ENCODE measurements around the gene MAD1L1.

MAD1L1 gene

DNA sequence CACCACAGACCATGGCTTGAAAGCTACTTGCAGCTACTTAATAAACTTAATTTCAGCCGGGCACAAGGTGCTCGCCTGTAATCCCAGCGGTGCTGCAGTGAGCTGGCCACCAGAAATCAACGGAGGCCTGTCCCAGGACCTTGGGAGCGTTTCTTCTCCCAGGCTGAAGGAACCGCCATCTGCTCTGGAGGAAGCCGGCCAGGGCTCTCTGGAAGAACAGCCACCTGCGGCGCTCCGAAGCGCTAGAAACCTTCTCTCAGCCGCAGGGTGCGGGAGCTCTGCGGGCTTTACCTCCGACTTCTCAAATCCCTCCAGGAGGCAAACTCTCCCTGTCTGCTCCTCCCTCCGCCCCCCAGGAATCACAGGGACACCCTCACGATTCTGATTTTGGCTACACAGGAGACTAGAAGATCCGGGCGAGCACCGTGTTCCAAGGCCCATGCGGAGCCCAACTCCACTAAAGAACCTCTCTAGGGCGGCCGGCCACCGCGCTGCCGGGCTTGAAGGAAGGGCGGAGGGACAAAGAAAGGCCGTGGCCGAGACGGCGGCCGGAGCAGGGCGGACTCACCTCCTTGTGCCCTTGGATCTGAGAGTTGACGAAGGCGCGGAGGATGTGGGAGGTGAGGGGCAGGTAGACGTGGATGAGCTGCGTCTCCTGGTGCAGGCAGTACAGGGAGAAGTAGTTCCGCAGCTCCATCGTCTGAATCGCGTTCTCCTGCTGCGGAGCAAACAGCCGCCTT lies 23.7 kb upstream of the MAD1L1 start:
- no peaks in the 10 kb centered on the region for H3K4me1 ChIP-seq (ENCODE audit: insufficient read depth, poor library complexity, severe bottlenecking)
- H3K4me3 ChIP-seq (ENCODE audit: severe bottlenecking): no peak overlapping the region
- H3K27me3 ChIP-seq (ENCODE audit: insufficient read depth, poor library complexity, severe bottlenecking): no peaks in the 10 kb centered on the region
- no peak for DNase-seq (ENCODE audit: low spot score)
- no peaks in the 10 kb centered on the region for H3K36me3 ChIP-seq (ENCODE audit: low read depth)
- TF ChIP-seq, protein P1, sequence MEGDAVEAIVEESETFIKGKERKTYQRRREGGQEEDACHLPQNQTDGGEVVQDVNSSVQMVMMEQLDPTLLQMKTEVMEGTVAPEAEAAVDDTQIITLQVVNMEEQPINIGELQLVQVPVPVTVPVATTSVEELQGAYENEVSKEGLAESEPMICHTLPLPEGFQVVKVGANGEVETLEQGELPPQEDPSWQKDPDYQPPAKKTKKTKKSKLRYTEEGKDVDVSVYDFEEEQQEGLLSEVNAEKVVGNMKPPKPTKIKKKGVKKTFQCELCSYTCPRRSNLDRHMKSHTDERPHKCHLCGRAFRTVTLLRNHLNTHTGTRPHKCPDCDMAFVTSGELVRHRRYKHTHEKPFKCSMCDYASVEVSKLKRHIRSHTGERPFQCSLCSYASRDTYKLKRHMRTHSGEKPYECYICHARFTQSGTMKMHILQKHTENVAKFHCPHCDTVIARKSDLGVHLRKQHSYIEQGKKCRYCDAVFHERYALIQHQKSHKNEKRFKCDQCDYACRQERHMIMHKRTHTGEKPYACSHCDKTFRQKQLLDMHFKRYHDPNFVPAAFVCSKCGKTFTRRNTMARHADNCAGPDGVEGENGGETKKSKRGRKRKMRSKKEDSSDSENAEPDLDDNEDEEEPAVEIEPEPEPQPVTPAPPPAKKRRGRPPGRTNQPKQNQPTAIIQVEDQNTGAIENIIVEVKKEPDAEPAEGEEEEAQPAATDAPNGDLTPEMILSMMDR (IDR thresholded peaks at IDR 0.05; ENCODE audit: poor library complexity, severe bottlenecking): no peak
- no peaks in the 10 kb centered on the region for H3K9me3 ChIP-seq (ENCODE audit: severe bottlenecking)
- H3K27ac ChIP-seq (ENCODE audit: poor library complexity, severe bottlenecking): no peak overlapping the region
- no peak for ATAC-seq (ENCODE audit: low read depth)

DNA sequence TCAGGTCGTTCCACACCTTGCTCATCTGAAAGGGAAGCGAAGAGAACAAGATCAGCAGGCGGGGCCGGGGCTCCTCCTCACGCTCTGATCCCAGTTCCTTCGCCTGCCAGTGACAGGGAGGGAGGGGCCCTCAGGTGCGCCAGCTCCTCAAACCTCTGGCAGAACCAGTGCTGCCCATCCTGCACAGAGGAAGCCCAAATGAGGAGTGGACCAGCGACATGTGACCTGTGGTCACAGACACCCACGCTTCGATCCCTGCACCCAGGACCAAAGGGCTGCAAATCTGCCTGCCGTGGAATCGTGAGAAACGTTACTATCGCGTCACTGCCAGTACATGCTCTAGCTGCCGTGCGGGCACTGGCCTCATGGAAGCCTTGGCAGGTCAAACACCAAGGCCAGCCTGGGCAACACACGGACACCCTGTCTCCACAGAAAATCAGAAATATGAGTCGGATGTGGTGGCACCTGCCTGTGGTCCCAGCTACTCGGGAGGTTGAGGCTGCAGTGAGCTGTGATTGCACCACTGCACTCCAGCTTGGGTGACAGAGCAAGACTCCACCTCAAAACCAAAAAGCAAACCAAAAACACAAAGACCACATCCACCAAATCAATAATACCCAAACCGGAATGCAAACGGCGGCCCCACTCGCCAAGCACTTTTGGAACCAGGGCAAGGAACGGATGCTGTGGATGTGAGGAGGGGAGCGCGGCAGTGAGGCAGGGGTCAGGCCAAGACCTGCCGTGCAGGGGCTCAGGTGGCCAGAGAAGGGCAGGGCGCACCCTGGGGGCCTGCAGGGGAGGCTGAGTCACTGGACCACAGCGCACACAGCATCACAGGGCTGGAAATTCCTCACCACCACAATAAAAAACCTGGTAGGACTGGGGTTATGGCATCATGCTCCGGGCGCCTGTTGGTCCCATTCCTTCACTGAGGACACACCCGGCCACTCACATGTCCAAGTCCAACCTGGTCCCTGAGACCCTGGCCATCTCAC lies 22.7 kb upstream of the MAD1L1 start:
- H3K27ac ChIP-seq (ENCODE audit: poor library complexity, severe bottlenecking): no peak overlapping the region
- ATAC-seq (ENCODE audit: low read depth): no peak
- TF ChIP-seq, protein P1 (IDR thresholded peaks at IDR 0.05; ENCODE audit: poor library complexity, severe bottlenecking): no peak
- H3K4me3 ChIP-seq (ENCODE audit: severe bottlenecking): no peak overlapping the region
- no peaks in the 10 kb centered on the region for H3K27me3 ChIP-seq (ENCODE audit: insufficient read depth, poor library complexity, severe bottlenecking)
- no peaks in the 10 kb centered on the region for H3K4me1 ChIP-seq (ENCODE audit: insufficient read depth, poor library complexity, severe bottlenecking)
- no peaks in the 10 kb centered on the region for H3K36me3 ChIP-seq (ENCODE audit: low read depth)
- no peak for DNase-seq (ENCODE audit: low spot score)
- H3K9me3 ChIP-seq (ENCODE audit: severe bottlenecking): no peaks in the 10 kb centered on the region

DNA sequence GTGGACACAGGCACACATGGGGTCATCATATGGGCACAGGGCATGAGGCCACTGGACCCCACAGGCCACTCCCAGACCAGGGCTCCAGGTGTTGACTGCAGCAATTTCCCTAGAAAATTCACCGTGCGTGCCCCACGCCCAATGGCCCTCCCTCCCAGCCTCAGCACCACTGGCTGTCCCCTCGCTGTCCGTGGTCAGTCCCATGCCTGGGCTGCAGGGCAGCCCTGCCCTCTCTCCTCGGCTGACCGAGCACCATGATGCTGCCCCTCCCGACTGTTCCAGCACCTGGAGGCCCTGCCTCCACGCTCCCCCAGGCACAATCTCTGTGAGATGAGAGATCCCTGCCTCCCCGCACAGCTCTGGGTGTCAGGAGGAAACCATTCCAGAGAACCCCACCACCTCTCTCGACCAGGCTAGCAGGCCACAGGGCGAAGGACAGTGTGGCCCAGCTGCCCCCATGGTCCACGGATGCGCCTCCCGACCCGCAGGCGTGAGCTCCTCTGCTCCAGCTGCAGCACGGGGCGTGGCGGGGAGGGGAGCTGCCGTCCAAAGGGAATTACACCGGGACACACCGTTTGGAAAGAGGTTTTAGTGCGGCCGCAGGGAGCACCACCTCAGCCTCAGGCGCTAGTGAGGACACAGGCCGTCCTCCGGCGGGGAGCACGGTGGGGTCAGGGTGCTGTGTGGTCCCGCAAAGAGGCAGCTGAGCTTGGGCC lies 21.8 kb upstream of the MAD1L1 start:
- DNase-seq (ENCODE audit: low spot score): no peak
- Histone ChIP-seq H3K9me3 (ENCODE audit: severe bottlenecking) (no peaks in the 10 kb centered on the region), H3K36me3 (ENCODE audit: low read depth) (no peaks in the 10 kb centered on the region), H3K4me1 (ENCODE audit: insufficient read depth, poor library complexity, severe bottlenecking) (no peaks in the 10 kb centered on the region), H3K4me3 (ENCODE audit: severe bottlenecking) (no peak overlapping the region), H3K27ac (ENCODE audit: poor library complexity, severe bottlenecking) (no peak overlapping the region), H3K27me3 (ENCODE audit: insufficient read depth, poor library complexity, severe bottlenecking) (no peaks in the 10 kb centered on the region)
- ATAC-seq (ENCODE audit: low read depth): no peak
- TF ChIP-seq, protein P1 (IDR thresholded peaks at IDR 0.05; ENCODE audit: poor library complexity, severe bottlenecking): no peak

DNA sequence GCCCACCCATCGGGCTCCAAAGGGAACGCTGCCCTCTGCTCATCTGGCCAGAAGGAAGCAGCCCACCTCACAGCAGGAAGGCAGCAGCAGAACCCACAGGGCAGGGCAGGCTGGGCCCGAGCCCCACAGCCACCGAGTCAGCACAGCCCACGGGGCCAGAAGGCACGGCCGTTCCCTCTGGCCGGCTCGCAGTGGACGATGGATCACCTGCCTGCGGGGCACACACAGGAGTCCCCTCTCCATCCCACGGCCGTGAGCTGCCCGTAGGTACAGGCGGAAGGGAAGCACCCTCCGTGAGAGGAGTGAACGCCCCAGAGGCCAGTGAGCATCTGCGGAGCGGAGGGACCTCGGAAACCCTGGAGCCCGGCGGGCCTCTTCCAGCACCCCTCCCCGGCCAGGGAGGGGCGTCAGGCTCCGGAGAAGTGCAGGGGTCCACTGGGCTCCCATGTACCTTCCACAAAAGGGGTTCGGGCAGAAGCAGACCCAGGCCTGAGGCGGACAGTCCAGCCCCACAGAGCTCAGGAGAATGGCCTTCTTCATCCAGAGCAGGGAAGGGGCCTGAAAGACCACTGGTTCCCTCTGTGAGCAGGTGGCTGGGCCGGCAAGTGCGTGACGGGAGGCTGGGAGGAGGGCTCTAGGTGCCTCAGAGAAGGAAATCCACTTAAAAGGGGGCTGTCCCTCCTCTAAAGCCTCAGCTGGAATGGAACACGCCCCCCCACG lies 20.9 kb upstream of the MAD1L1 start:
- TF ChIP-seq, protein P1 (IDR thresholded peaks at IDR 0.05; ENCODE audit: poor library complexity, severe bottlenecking): no peak

More for the DNA sequence above, 20.9 kb upstream of the MAD1L1 start:
- H3K27ac ChIP-seq (ENCODE audit: poor library complexity, severe bottlenecking): no peak overlapping the region
- ATAC-seq (ENCODE audit: low read depth) (no peak), DNase-seq (ENCODE audit: low spot score) (no peak)
- peaks cover 7% of the 10 kb centered on the region for H3K4me1 ChIP-seq (ENCODE audit: insufficient read depth, poor library complexity, severe bottlenecking)
- no peaks in the 10 kb centered on the region for H3K27me3 ChIP-seq (ENCODE audit: insufficient read depth, poor library complexity, severe bottlenecking)
- no peaks in the 10 kb centered on the region for H3K9me3 ChIP-seq (ENCODE audit: severe bottlenecking)
- no peaks in the 10 kb centered on the region for H3K36me3 ChIP-seq (ENCODE audit: low read depth)
- H3K4me3 ChIP-seq (ENCODE audit: severe bottlenecking): no peak overlapping the region

All from RWPE2 (cell line).